ENCODE measurements around the gene TMEM131L.

TMEM131L gene

DNA sequence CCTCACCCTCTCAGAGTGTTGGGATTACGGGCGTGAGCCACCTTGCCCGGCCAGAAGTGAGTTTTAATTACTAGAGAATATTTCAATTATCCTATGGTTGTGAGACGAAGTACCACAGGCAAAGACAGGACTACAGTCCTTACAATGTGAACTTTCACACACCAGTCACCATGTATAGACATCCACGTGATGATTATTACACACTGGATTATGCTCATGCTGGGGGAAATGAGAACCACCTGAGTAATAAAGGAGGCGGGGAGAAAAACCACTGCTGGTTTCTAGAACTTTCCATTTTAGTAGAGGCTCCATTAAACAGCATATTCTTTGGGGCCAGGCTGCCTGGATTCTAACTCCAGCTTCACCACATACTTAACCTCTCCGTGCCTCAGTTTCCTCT, 175.4 kb downstream of the TMEM131L start:
- in situ Hi-C loops (cut with HindIII; ENCODE audit: low sequenced_read_pairs): no loop called here
- DNase-seq (ENCODE audit: low read depth, low spot score): no peak
- TF ChIP-seq CTCF (IDR thresholded peaks at IDR 0.05; ENCODE audit: low read depth, low read length): no peak

DNA sequence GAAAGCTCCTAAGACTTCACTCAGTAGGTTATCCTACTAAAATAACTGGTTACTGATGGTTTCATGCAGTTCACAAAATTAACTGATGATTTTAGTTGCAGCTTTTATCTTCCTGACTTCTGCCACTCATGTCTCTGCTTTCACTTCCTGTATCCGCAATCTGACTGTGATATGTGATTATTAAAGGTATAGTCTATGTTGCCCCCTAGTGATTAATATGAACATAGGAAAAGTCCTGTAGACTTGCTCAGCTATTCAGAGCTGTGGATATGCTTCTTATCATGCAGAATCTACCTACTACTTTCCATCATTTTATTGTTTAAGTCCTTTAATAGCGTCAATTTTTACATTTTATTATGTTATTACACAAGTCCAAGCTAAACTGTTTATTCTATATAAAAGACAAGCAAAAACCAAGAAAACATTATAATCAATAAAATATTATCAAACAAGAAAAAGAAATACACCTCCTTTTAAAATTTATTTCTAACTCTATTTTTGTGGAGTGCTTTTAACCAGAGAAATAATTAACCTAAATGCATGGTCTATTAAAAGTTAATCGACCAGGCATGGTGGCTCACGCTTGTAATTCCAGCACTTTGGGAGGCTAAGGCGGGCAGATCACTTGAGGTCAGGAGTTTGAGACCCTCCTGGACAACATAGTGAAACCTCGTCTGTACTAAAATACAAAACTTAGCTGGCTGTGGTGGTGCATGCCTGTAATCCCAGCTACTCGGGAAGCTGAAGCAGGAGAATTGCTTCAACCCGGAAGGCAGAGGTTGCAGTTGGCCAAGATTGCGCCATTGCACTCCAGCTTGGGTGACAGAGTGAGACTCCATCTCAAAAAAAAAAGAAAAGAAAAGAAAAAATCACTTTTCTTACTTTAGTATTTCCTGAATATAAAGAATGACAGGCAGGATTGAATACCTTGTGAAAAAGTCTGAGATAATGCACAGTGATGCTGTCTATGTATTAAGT, 177.5 kb downstream of the TMEM131L start:
- TF ChIP-seq CTCF (IDR thresholded peaks at IDR 0.05; ENCODE audit: low read depth, low read length): peak; percentile 35
- in situ Hi-C loops (cut with HindIII; ENCODE audit: low sequenced_read_pairs): no loop called here
- no peak overlapping the region for H3K4me3 ChIP-seq (ENCODE audit: low read depth, low read length)
- peak; percentile 52 for DNase-seq (ENCODE audit: low read depth, low spot score)

More for the DNA sequence above, 175.4 kb downstream of the TMEM131L start:
- no peak overlapping the region for H3K4me3 ChIP-seq (ENCODE audit: low read depth, low read length)

DNA sequence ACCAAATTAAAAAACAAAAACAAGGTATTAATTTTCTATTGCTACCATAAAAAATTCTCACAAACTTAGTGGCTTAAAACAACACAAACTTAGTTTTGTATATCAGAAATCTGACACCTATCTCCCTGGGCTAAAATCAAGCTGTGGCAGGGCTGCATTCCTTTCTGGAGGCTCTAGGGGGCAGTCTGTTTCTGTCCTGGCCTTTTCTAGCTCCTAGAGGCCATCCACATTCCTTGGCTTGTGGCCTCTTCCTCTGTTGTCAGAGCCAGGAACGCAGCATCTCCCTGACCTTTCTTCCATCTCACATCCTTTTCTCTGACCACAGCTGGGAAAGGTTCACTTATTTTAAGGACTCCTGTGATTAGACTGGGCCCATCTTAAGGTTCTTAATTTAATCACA, 179.0 kb downstream of the TMEM131L start:
- DNase-seq (ENCODE audit: low read depth, low spot score): no peak
- in situ Hi-C loops (cut with HindIII; ENCODE audit: low sequenced_read_pairs): no loop called here

DNA sequence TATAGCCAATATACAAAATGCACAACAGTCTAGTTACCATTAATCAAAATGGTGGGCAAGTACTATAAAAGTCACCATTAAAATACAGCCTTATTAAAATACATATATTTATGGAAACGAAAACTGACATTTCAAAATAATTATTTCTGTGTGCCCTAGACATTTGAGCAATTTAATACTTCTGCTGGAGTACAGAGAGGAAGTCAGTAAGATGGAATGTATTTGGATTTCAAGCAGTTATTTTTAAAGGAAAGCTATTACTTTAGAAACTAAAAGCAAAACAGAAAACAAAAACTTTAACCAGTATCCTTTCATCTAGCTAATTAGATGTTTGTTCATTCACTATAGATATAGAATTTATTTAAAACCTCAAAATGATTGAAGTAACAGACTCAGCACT, 180.1 kb downstream of the TMEM131L start:
- in situ Hi-C loops (cut with HindIII; ENCODE audit: low sequenced_read_pairs): no loop called here
- no peak for TF ChIP-seq CTCF (IDR thresholded peaks at IDR 0.05; ENCODE audit: low read depth, low read length)
- no peak for DNase-seq (ENCODE audit: low read depth, low spot score)
- no peak overlapping the region for H3K4me3 ChIP-seq (ENCODE audit: low read depth, low read length)

More for the DNA sequence above, 179.0 kb downstream of the TMEM131L start:
- TF ChIP-seq CTCF (IDR thresholded peaks at IDR 0.05; ENCODE audit: low read depth, low read length): peak; percentile 36
- H3K4me3 ChIP-seq (ENCODE audit: low read depth, low read length): no peak overlapping the region

- no peak overlapping the region for H3K4me3 ChIP-seq (ENCODE audit: low read depth, low read length)
- no peak for DNase-seq (ENCODE audit: low read depth, low spot score)
- in situ Hi-C loops (cut with HindIII; ENCODE audit: low sequenced_read_pairs): no loop called here
- no peak for TF ChIP-seq CTCF (IDR thresholded peaks at IDR 0.05; ENCODE audit: low read depth, low read length)
Measured at GRCh38 chr4:153646978-153647377, 180.8 kb downstream of the TMEM131L start.

DNA sequence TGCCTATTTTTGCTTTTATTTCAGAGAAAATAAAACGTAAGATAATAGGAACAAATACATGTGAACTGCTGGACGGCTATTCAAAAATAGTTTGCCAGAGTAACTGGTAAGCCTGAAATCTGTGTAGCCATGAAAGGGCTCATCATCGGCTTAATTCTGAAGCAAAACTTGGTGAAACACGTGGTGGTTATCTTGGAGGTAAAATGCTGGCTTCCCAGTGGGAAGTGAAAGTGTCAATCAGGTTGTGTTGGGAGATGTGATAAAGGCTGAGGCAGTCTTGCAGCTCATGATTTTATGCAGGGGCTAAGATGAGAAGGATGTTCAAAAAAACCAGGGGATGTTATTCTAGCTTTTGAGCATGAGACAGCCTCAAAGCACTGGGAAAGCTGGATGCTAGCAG, 181.8 kb downstream of the TMEM131L start:
- no peak for TF ChIP-seq CTCF (IDR thresholded peaks at IDR 0.05; ENCODE audit: low read depth, low read length)
- in situ Hi-C loops (cut with HindIII; ENCODE audit: low sequenced_read_pairs): no loop called here
- no peak for DNase-seq (ENCODE audit: low read depth, low spot score)
- H3K4me3 ChIP-seq (ENCODE audit: low read depth, low read length): no peak overlapping the region
